ENCODE measurements around the gene XAGE1B.
"Not testable (repeated sequence)": the region's sequence is repeated elsewhere in the genome, so short reads cannot be mapped to it uniquely, and the experiment has no call there.

XAGE1B gene

DNA sequence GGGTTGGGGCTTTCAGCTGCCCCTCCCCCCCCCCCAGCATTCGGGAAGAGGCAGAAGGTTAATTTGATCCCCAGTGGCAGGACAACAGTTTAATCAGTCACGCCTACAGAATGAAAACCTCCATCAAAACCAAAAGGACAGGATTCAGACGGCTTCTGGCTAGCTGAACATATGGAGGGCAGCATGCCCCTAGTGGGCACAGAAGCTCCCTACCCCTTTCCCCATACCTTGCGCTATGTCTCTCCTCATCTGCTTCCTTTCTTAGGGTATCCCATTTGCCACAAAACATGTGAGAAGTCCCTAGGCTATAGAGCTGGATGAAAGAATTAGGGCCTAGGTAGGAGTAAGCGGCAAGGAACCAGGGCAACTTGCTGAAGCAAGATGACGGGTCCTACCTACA, 15.5 kb downstream of the XAGE1B start:
- H3K4me1 Mint-ChIP-seq; ATAC-seq (ENCODE audit: low read depth); H3K4me3 Mint-ChIP-seq; DNase-seq (ENCODE audit: low spot score in 2 of 2); H3K9me3 Mint-ChIP-seq; H3K36me3 Mint-ChIP-seq; H3K27ac Mint-ChIP-seq; H3K27me3 Mint-ChIP-seq: not testable (repeated sequence)

DNA sequence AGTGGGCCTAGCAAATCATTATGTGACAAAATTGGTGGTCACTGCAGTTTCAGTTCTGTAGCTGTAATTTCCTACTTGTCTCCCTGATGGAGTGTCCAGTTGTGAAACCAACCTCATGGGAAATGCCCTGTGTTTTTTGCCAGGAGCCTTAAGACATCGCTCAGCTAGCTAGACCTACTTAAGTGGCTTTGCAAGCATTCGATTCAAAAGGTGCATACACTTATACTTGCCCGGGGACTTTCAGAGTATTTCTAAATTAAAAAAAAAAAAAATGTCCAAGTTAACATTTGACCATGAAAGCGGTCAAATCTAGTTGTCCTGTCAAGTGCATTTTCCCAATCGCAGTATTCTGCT, 20.5 kb downstream of the XAGE1B start:
- H3K27ac Mint-ChIP-seq; H3K4me3 Mint-ChIP-seq; H3K27me3 Mint-ChIP-seq; H3K9me3 Mint-ChIP-seq; H3K4me1 Mint-ChIP-seq; H3K36me3 Mint-ChIP-seq; DNase-seq (ENCODE audit: low spot score in 2 of 2); ATAC-seq (ENCODE audit: low read depth): not testable (repeated sequence)

DNA sequence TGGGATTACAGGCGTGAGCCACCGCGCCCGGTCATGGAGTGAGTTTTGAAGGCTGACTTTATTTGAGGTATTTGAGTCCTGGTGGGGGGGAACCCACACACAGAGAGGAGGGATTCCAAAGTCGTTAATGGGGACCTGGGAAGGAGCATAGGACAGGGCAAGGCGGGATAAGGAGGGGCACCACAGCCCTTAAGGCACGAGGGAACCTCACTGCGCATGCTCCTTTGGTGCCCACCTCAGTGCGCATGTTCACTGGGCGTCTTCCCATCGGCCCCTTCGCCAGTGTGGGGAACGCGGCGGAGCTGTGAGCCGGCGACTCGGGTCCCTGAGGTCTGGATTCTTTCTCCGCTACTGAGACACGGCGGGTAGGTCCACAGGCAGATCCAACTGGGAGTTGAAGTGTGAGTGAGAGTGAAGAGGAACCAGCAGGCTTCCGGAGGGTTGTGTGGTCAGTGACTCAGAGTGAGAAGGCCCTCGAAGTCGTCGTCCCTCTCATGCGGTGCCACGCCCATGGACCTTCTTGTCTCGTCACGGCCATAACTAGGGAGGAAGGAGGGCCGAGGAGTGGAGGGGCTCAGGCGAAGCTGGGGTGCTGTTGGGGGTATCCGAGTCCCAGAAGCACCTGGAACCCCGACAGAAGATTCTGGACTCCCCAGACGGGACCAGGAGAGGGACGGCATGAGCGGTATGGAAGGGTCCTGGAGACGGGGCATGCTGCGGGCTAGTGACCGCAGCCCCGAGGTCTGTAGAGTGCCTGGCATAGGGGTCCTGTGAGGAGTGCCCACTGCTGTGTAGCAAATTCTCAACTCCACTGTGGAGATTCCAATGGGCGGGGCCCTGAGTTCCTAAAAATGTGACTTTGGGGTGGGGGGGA, 21.1 kb downstream of the XAGE1B start, which contains the start of gene XAGE1A:
Gene XAGE1A, plus strand, starts transcription at position 264 of the 874 bp plus-strand sequence. CDS start 1,554 bp downstream, outside the sequence.
- H3K4me3 Mint-ChIP-seq; H3K27me3 Mint-ChIP-seq; DNase-seq (ENCODE audit: low spot score in 2 of 2); ATAC-seq (ENCODE audit: low read depth); H3K27ac Mint-ChIP-seq; H3K4me1 Mint-ChIP-seq; H3K36me3 Mint-ChIP-seq; H3K9me3 Mint-ChIP-seq: not testable (repeated sequence)

DNA sequence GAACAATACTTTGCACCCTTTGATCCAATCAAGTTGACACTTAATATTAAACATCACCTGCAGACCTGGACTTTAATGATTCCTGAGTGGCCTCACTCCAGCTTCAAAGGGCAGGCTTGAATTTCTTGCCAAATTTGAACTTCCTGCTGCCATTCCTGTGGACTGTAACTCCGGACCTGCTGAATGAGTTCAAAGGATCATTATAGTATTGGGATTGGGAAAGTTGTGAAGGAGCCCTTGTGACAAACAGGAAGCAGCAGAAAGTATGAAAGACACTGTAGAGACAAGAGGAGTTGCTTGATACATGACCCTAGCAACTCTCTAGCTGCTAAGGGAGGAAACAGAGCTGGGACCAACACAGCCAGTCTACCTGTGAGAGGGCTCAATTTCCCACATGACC, 45.6 kb downstream of the XAGE1B start:
- not testable (repeated sequence) for H3K27me3 Mint-ChIP-seq; DNase-seq (ENCODE audit: low spot score in 2 of 2); H3K36me3 Mint-ChIP-seq; H3K9me3 Mint-ChIP-seq; H3K4me1 Mint-ChIP-seq; ATAC-seq (ENCODE audit: low read depth); H3K27ac Mint-ChIP-seq; H3K4me3 Mint-ChIP-seq

All from memory B cell (primary cell).